ENCODE data around the gene TNFAIP2.

TNFAIP2 gene

DNA sequence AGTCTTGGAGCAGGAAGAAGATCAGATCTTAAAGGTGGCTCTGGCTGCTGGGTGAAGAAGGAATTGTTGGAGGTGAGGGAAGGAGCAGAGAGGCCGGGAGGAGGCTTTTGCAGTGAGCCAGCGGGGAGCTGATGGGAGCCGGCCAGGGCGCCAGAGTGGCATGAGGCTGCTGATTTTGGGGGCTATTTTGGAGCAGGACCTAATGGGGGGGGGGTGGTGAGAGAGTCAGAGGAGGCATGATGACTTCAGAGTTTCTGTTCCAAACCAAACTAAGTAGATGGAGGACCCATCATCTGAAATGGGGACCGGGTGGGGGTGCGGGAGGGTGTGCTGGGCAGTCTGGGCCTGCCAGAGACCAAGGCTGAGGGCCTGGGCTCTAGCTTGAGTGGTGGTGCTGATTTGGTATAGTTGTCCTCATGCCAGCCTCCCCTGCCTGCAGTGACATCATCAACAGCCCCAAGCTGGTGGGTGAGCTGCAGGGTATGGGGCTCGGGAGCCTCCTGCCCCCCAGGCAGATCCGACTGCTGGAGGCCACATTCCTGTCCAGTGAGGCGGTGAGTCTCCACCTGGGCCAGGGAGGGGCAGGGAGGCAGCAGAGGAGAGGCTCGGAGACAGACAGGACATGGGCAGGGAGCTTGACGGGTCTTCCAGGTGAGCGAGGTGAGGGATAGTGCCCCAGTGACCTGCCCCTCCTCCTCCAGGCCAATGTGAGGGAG lies 6.2 kb downstream of the TNFAIP2 start:
- no peak overlapping the region for H3K4me3 ChIP-seq (ENCODE audit: control insufficient read depth, low read depth, low read length)
- DNase-seq (ENCODE audit: low read depth), result no peak
- TF ChIP-seq, protein P1, sequence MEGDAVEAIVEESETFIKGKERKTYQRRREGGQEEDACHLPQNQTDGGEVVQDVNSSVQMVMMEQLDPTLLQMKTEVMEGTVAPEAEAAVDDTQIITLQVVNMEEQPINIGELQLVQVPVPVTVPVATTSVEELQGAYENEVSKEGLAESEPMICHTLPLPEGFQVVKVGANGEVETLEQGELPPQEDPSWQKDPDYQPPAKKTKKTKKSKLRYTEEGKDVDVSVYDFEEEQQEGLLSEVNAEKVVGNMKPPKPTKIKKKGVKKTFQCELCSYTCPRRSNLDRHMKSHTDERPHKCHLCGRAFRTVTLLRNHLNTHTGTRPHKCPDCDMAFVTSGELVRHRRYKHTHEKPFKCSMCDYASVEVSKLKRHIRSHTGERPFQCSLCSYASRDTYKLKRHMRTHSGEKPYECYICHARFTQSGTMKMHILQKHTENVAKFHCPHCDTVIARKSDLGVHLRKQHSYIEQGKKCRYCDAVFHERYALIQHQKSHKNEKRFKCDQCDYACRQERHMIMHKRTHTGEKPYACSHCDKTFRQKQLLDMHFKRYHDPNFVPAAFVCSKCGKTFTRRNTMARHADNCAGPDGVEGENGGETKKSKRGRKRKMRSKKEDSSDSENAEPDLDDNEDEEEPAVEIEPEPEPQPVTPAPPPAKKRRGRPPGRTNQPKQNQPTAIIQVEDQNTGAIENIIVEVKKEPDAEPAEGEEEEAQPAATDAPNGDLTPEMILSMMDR (conservative IDR thresholded peaks at IDR 0.05; ENCODE audit: control insufficient read depth, insufficient read depth, low read depth, low read length), result no peak

DNA sequence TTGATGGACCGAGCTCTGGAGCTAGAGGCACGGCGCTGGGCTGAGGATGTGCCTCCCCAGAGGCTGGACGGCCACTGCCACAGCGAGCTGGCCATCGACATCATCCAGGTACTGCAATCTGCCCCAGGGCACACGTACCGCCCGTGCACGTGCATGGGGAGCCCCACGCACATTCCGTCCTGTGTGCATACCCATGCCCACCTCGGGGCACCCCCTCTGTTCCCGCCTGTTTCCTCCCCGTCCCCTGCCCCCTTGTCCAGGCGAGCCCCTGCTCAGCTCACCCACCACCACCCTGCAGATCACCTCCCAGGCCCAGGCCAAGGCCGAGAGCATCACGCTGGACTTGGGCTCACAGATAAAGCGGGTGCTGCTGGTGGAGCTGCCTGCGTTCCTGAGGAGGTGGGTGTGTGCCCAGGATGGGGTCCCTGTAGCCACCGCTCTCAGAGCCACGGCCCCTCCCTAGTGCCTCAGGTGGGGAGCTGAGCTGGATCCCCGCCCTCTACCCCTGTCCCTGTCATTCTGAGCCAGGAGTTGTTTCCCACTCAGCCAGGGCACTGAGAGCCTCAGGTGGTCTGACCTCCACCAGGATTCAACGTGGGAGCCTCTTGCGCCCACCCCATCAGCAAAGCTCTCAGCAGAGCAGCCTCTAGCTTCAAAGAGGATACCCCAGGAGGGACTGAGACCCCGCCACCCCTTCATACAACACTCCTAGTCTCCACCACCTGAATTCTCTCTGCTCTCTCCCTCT lies 6.9 kb downstream of the TNFAIP2 start:
- H3K4me3 ChIP-seq (ENCODE audit: control insufficient read depth, low read depth, low read length), result no peak overlapping the region
- DNase-seq (ENCODE audit: low read depth), result no peak
- TF ChIP-seq, protein P1 (conservative IDR thresholded peaks at IDR 0.05; ENCODE audit: control insufficient read depth, insufficient read depth, low read depth, low read length), result no peak

DNA sequence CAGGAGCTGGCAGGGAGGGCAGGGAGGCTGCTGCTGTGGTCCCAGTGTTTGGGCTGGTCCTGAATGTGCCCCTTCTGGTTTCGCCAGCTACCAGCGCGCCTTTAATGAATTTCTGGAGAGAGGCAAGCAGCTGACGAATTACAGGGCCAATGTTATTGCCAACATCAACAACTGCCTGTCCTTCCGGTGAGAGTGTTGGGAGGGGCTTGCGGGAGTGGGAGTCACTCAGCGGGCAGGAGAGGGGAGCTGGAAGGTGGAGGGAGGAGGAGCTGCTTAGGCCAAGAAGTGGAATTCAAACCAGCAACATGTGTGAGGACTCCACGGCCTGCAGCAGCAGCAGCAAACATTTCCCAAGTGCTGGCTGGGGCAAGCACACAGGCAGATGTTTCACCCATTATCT lies 7.7 kb downstream of the TNFAIP2 start:
- DNase-seq (ENCODE audit: low read depth), result peak; percentile 85

DNA sequence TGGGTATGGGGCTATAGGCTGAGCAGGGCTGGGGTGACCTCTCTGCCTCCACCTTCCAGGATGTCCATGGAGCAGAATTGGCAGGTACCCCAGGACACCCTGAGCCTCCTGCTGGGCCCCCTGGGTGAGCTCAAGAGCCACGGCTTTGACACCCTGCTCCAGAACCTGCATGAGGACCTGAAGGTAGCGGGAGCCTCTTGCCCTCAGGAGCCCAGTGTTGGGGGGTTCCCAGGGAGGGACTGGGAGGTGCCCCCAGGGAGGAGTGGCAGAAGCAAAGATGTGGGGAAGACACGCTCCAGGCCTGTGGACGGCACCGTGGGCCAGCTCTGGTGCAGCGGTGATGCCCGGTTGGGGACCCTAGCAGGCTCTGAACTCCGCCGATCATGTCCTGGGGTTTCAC lies 8.3 kb downstream of the TNFAIP2 start:
- no peak overlapping the region for H3K4me3 ChIP-seq (ENCODE audit: control insufficient read depth, low read depth, low read length)
- TF ChIP-seq, protein P1 (conservative IDR thresholded peaks at IDR 0.05; ENCODE audit: control insufficient read depth, insufficient read depth, low read depth, low read length), result no peak
- no peak for DNase-seq (ENCODE audit: low read depth)

More for the DNA sequence above, 7.7 kb downstream of the TNFAIP2 start:
- H3K4me3 ChIP-seq (ENCODE audit: control insufficient read depth, low read depth, low read length), result no peak overlapping the region
- TF ChIP-seq, protein P1 (conservative IDR thresholded peaks at IDR 0.05; ENCODE audit: control insufficient read depth, insufficient read depth, low read depth, low read length), result no peak

DNA sequence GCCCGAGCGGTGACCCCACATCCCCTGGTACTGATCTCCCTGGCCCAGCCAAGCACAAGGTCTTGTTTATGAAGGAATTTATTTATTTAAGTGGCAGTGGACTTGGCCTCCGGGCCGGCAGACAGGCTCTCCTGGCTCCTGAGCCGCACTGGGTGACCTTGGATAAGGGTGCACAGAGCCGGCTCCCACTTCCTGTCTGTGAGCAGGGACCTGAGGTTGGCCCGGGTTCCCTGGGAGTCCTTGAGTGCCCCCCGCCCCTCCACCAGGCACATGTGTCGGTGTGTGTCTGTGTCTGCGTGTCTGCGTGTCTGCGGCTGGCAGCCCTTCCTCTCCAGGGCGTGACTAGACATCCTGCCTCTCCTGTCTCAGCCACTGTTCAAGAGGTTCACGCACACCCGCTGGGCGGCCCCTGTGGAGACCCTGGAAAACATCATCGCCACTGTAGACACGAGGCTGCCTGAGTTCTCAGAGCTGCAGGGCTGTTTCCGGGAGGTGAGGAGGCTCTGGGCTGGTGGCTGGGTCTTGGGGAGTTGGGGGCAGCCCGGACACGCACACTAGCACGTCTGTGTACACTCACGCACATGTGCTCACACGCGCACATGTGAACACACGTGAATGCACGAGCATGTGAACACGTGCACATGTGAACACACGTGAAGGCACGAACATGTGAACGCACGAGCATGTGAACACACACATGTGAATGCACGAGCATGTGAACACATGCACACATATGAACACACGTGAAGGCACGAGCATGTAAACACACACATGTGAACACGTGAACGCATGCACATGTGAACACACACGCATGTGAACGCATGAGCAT lies 9.3 kb downstream of the TNFAIP2 start:
- no peak for DNase-seq (ENCODE audit: low read depth)
- TF ChIP-seq, protein P1 (conservative IDR thresholded peaks at IDR 0.05; ENCODE audit: control insufficient read depth, insufficient read depth, low read depth, low read length), result no peak
- H3K4me3 ChIP-seq (ENCODE audit: control insufficient read depth, low read depth, low read length), result no peak overlapping the region
